HepG2 (cell line): ENCODE measurements around the gene GALR2. TPM values are rescaled to one million over a fixed set of nuclear protein-coding genes. Genes with fewer than 3 reads are reported as not detected.
A peak's percentile ranks its signal among the peaks of the same experiment; 100 is the strongest.

ENCODE experiments used
- ARID4A ChIP-seq: sonication (generic); formaldehyde crosslinking; IDR thresholded peaks from 2 replicates; pipeline ENCODE4 v1.5.0; 2020; ENCODE audit warnings: mild to moderate bottlenecking, missing genetic modification reagents, borderline replicate concordance
- DNMT1 ChIP-seq: sonication (generic); formaldehyde crosslinking; IDR thresholded peaks from 2 replicates; pipeline ENCODE4 v1.5.1; 2020; ENCODE audit warnings: mild to moderate bottlenecking, missing genetic modification reagents
- DRAP1 ChIP-seq: IDR thresholded peaks from 2 replicates; pipeline ENCODE4 v1.6.1; 2016; ENCODE audit warnings: missing genetic modification reagents, missing compliant biosample characterization
- GZF1 ChIP-seq: sonication (generic); formaldehyde crosslinking; IDR thresholded peaks from 2 replicates; pipeline ENCODE4 v1.5.1; 2020; ENCODE audit warnings: mild to moderate bottlenecking, missing genetic modification reagents
- HIVEP1 ChIP-seq: sonication (generic); formaldehyde crosslinking; IDR thresholded peaks from 2 replicates; pipeline ENCODE4 v1.4.0; 2020; ENCODE audit warnings: mild to moderate bottlenecking, missing genetic modification reagents
- HMGXB4 ChIP-seq, 2 experiments: sonication (generic) in 1 of 2; formaldehyde crosslinking in 1 of 2; IDR thresholded peaks; 2 replicates each; pipeline versions ENCODE4 v1.4.0 to v1.6.1; 2018 to 2020; ENCODE audit warnings: missing genetic modification reagents in 2 of 2, borderline replicate concordance in 1 of 2, low read depth in 1 of 2, mild to moderate bottlenecking in 1 of 2, missing biosample characterization in 1 of 2
- MYC ChIP-seq: sonication (generic); formaldehyde crosslinking; IDR thresholded peaks from 2 replicates; pipeline ENCODE4 v1.9.0; 2021; ENCODE audit warnings: missing genetic modification reagents, borderline replicate concordance
- NFE2L1 ChIP-seq: sonication (generic); formaldehyde crosslinking; IDR thresholded peaks from 2 replicates; pipeline ENCODE4 v1.4.0; 2020; ENCODE audit warnings: missing genetic modification reagents, mild to moderate bottlenecking, borderline replicate concordance
- NFIB ChIP-seq: sonication (generic); formaldehyde crosslinking; IDR thresholded peaks from 2 replicates; pipeline ENCODE4 v1.9.0; 2021; ENCODE audit warnings: missing genetic modification reagents, mild to moderate bottlenecking, borderline replicate concordance
- PITX1 ChIP-seq: sonication (generic); formaldehyde crosslinking; IDR thresholded peaks from 2 replicates; pipeline ENCODE4 v1.5.1; 2020; ENCODE audit warnings: mild to moderate bottlenecking, missing genetic modification reagents
- POLR2AphosphoS2 ChIP-seq: IDR thresholded peaks from 2 replicates; pipeline ENCODE4 v1.6.1; 2011; ENCODE audit warnings: low read depth, low read length, improper control_type of control experiment
- TEAD3 ChIP-seq: optimal IDR thresholded peaks from 2 replicates; pipeline ENCODE3; 2016; ENCODE audit warnings: borderline replicate concordance
- TIGD3 ChIP-seq: sonication (generic); formaldehyde crosslinking; IDR thresholded peaks from 2 replicates; pipeline ENCODE4 v1.5.1; 2020; ENCODE audit warnings: mild to moderate bottlenecking, missing genetic modification reagents, borderline replicate concordance
- ZFY ChIP-seq: sonication (generic); formaldehyde crosslinking; IDR thresholded peaks from 2 replicates; pipeline ENCODE4 v1.4.0; 2020; ENCODE audit warnings: missing genetic modification reagents
- ZNF430 ChIP-seq: sonication (generic); formaldehyde crosslinking; IDR thresholded peaks from 2 replicates; pipeline ENCODE4 v1.9.0; 2021; ENCODE audit warnings: mild to moderate bottlenecking, missing genetic modification reagents
- ZNF574 ChIP-seq: sonication (generic); formaldehyde crosslinking; IDR thresholded peaks from 2 replicates; pipeline ENCODE4 v1.4.0; 2020; ENCODE audit warnings: missing genetic modification reagents
- polyA plus RNA-seq, 8 experiments: library from polyadenylated mRNA; depleted of rRNA in 3 of 8; stranded (reverse) in 7 of 8; unstranded in 1 of 8; fragments of >200 nt; fragmentation: Illumina TruSeq in 4 of 8; extraction: Trizol in 4 of 8; gene quantifications; 2 replicates each; pipeline versions ENCODE4 v1.2.1 to v1.2.3, GENCODE V29; 2011 to 2016; ENCODE audit warnings: low read depth in 4 of 8, missing spikeins in 1 of 8, mixed read lengths in 1 of 8; ENCODE audit not compliant: insufficient read depth in 1 of 8
- total RNA-seq, 5 experiments: library from RNA; depleted of rRNA; stranded (reverse); fragments of >200 nt; fragmentation: Illumina TruSeq; extraction: Trizol; gene quantifications; 2 replicates each; pipeline ENCODE4 v1.2.3, GENCODE V29; 2016; ENCODE audit warnings: low read depth in 1 of 5

Gene GALR2
- total and polyA plus RNA-seq, 2 of the 13 experiments (the other 11 are each of a cell fraction or from before 2014, with no cell fraction given) = 0.48 to 0.58 TPM

GRCh38 chr17:76074390-76075363 lies at the start of gene GALR2 (continued):
- TF ChIP-seq HIVEP1 (CRISPR knock-in tag) = peak; percentile 25; the same call in 1 of the 2 replicates
- TF ChIP-seq TIGD3 (CRISPR knock-in tag) = no peak
- TF ChIP-seq NFIB (CRISPR knock-in tag) = no peak
- no peak for TF ChIP-seq TEAD3
- peak; percentile 61; the same call in 1 of the 2 replicates for TF ChIP-seq ZNF574 (CRISPR knock-in tag)
- peak; percentile 77; the same call in 1 of the 2 replicates for TF ChIP-seq NFE2L1 (CRISPR knock-in tag)
- peak; percentile 9; the same call in 1 of the 2 replicates for TF ChIP-seq GZF1
- 0 out of 2 replicates have a peak, but pooled peaks have one; percentile 35 for TF ChIP-seq PITX1
- TF ChIP-seq DNMT1 (CRISPR knock-in tag) = peak; percentile 55; the same call in 1 of the 2 replicates
- peak; percentile 49; the same call in 1 of the 2 replicates for TF ChIP-seq ZNF430 (CRISPR knock-in tag)
- TF ChIP-seq ARID4A (CRISPR knock-in tag) = peak; percentile 39; the same call in 1 of the 2 replicates
- peak; percentile 4; the same call in 1 of the 2 replicates for TF ChIP-seq ZFY (CRISPR knock-in tag)
- TF ChIP-seq POLR2AphosphoS2 = no peak; the same call in 1 of the 2 replicates
- peak; percentile 18; the same call in 1 of the 2 replicates for TF ChIP-seq MYC (CRISPR knock-in tag)
- TF ChIP-seq DRAP1 (CRISPR knock-in tag) = no peak
- TF ChIP-seq HMGXB4 (CRISPR knock-in tag; IDR thresholded peaks at IDR 0.05; ENCODE audit: borderline replicate concordance in 1 of 2, low read depth in 1 of 2) = peak in 1 of 2 experiments; percentile 17; a peak in 1 of 4 replicates
